ENCODE results near the gene PCGF6.

The PCGF6 gene

GRCh38 chr10:103350517-103351260, at the start of gene PCGF6:
Gene PCGF6 (minus strand): TSS chr10:103351140. CDS start chr10:103351066, 74 bp downstream.
- POLR2A ChIA-PET, result interaction anchor here (0.8 kb wide), 2 partner anchors 17 to 18 kb away, joined by 3 to 4 read pairs; partner anchors contain the start of gene TAF5
- peak; percentile 19 for TF ChIP-seq CTCF (IDR thresholded peaks at IDR 0.05; ENCODE audit: insufficient read depth, low read length, missing control alignments)
- peak within 1 kb of the TSS; percentile 73 for H3K4me3 ChIP-seq (ENCODE audit: low read depth, low read length)
- CTCF ChIA-PET, result interaction anchor here (0.9 to 1.9 kb wide), 6 partner anchors 17 to 135 kb away, joined by 3 to 6 read pairs (median 5); no protein-coding TSS in a partner anchor
- no peak for DNase-seq (ENCODE audit: low read depth, low spot score)

- DNase-seq (ENCODE audit: low read depth, low spot score), result no peak
- POLR2A ChIA-PET, result interaction anchor here (0.6 to 1.4 kb wide), 2 partner anchors 23 to 29 kb away, joined by 3 to 8 read pairs; partner anchors contain the start of gene TAF5
- CTCF ChIA-PET, result interaction anchor here (1.3 to 11.1 kb wide), 5 partner anchors 13 to 89 kb away, joined by 3 to 87 read pairs (median 6); no protein-coding TSS in a partner anchor
- H3K4me3 ChIP-seq (ENCODE audit: low read depth, low read length), result peak overlapping the region; percentile 95
- TF ChIP-seq CTCF (IDR thresholded peaks at IDR 0.05; ENCODE audit: insufficient read depth, low read length, missing control alignments), result no peak
Measured at GRCh38 chr10:103397191-103397825, 46.4 kb upstream of the PCGF6 start.

GRCh38 chr10:103396789-103397087, 45.8 kb upstream of the PCGF6 start:
- ChIA-PET CTCF (interaction anchor here (1.0 to 2.3 kb wide), 4 partner anchors 9 to 17 kb away, joined by 3 to 6 read pairs (median 3); no protein-coding TSS in a partner anchor), POLR2A (interaction anchor here (0.6 to 1.4 kb wide), 4 partner anchors 13 to 28 kb away, joined by 3 to 8 read pairs (median 4); partner anchors contain the start of gene TAF5)
- peak overlapping the region; percentile 95 for H3K4me3 ChIP-seq (ENCODE audit: low read depth, low read length)
- no peak for TF ChIP-seq CTCF (IDR thresholded peaks at IDR 0.05; ENCODE audit: insufficient read depth, low read length, missing control alignments)
- DNase-seq (ENCODE audit: low read depth, low spot score), result no peak

GRCh38 chr10:103396067-103396788, 45.3 kb upstream of the PCGF6 start, which contains the start of the genes ATP5MK and PDCD11:
Gene ATP5MK (minus strand): TSS chr10:103396475. CDS start chr10:103392457, 4,018 bp downstream.
Gene PDCD11 (plus strand): TSS chr10:103396626. CDS start chr10:103398427, 1,801 bp downstream.
- H3K4me3 ChIP-seq (ENCODE audit: low read depth, low read length), result peak within 1 kb of the TSS; percentile 95
- DNase-seq (ENCODE audit: low read depth, low spot score), result peak; percentile 85
- CTCF ChIA-PET, result interaction anchor here (0.8 to 2.3 kb wide), 11 partner anchors 9 to 89 kb away, joined by 3 to 6 read pairs (median 3); no protein-coding TSS in a partner anchor
- POLR2A ChIA-PET, result interaction anchor here (0.6 to 1.4 kb wide), 5 partner anchors 12 to 28 kb away, joined by 3 to 8 read pairs (median 4); partner anchors contain the start of gene TAF5
- peak; percentile 29 for TF ChIP-seq CTCF (IDR thresholded peaks at IDR 0.05; ENCODE audit: insufficient read depth, low read length, missing control alignments)

GRCh38 chr10:103395754-103396066, 44.8 kb upstream of the PCGF6 start:
- no peak for DNase-seq (ENCODE audit: low read depth, low spot score)
- TF ChIP-seq CTCF (IDR thresholded peaks at IDR 0.05; ENCODE audit: insufficient read depth, low read length, missing control alignments), result no peak
- CTCF ChIA-PET, result interaction anchor here (0.8 to 2.3 kb wide), 11 partner anchors 9 to 89 kb away, joined by 3 to 6 read pairs (median 3); no protein-coding TSS in a partner anchor
- peak overlapping the region; percentile 95 for H3K4me3 ChIP-seq (ENCODE audit: low read depth, low read length)
- POLR2A ChIA-PET, result interaction anchor here (0.6 to 1.4 kb wide), 4 partner anchors 12 to 27 kb away, joined by 3 to 8 read pairs (median 4); partner anchors contain the start of gene TAF5

All from AG04449 (cell line).